HG02763 (cell line): ENCODE results near the gene FBXW7.
A peak's percentile ranks its signal among the peaks of the same experiment; 100 is the strongest.

Experiments
- ATAC-seq: cut with Tn5 transposase; IDR thresholded peaks from one replicate; pipeline ENCODE4 v1.9.1; 2021; ENCODE audit warnings: mild to moderate bottlenecking, moderate library complexity; ENCODE audit not compliant: unreplicated experiment

Gene FBXW7

DNA sequence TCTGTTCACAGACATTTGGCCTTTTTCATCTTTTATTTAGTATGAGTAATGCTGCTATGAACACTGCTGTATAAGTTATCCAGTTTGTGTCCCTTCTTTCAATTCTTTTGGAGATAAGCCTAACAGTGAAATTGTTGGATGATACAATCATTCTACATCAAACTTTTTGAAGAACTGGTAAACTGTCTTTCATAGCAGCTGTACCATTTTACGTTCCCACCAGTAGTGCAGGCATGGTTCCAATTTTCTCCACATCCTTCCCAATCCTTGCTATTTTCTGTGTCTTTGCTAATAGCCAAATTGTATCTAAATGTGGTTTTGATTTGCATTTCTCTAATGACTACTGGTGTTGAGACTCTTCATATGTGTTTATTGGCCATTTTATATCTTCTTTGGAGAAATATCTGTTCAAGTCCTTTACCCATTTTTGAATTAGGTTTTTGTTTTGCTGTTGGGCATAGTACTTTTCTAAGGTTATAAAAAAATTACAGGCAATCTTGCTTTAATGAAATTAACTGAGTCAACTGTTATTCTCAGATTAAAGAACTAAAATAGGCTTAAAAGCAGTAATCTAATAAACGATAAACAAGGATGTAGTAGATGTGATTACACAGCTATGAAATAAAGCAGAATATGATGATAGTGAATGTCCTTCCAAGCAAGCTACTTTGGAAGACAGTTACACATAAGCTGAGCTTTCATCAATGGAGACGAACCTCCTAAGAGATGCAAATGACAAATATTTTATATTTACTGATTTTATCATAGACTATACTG lies 57.2 kb downstream of the FBXW7 start:
- ATAC-seq: no peak

DNA sequence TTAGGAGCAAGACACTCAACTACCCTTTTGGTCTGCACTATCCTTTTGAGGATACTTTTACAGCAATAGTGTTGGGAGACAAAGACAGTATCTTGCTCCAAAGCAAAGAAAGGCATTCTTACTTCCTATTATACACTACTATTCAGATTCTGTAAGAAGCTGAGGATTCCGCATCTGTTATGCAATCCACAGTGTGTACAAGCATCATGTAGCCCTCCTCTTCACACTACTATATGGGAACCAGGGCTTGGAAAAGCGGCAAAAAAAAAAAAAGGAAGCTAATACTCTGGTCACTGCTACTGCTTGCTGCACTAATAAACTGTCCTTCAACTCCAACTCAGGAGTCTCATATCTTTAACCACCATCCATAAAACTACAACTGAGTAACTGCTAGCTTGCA lies 59.1 kb downstream of the FBXW7 start:
- ATAC-seq: no peak

DNA sequence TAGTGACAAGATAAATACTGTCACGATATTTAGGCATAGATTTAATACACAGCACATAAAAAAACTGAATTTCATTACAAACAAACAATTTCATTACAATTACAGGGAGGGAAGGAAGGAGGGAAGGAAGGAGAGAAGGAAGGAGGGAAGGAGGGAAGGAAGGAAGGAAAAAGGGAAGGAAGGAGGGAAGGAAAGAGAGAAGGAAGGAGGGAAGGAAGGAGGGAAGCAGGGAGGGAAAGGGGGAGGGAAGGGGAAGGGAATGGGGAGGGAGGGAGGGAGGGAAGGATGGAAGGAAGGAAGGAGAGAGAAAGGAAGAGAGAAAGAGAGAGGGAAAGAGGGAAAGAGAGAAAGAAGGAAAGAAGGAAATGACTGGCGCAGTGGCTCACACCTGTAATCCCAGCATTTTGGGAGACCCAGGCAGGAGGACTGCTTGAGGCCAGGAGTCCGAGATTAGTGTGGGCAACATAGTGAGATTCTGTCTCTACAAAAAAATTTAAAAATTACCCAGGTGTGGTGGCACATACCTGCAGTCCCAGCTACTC lies 64.6 kb downstream of the FBXW7 start:
- no peak for ATAC-seq

DNA sequence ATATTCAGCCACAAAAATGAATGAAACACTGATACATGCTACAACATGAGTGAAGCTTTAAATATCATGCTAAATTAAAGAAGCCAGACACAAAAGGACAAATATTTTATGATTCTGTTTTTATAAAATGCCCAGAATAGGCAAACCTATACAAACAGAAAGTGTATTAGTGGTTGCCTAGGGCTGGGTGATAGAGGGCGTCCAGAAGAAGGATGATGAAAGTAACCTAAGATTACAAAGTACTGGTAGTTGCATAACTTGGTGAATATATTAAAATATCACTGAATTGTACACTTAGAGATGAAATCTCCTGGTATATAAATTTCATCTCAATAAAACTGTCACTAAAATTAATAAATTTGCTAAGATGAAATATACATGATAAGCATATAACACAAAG lies 67.5 kb downstream of the FBXW7 start:
- ATAC-seq: no peak

DNA sequence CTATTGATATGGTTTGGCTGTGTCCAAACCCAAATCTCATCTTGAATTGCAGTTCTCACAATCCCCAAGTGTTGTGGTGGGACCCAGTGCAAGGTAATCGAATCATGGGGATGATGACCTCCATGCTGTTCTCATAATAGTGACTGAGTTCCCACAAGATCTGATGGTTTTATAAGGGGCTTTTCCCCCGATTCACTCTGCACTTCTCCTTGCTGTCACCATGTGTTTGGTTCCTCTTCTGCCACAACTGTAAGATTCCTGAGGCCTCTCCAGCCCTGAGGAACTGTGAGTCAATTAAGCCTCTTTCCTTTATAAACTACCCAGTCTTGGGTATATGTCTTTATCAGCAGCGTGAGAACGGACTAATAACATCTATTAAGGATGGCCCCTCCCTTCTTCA lies 68.8 kb downstream of the FBXW7 start:
- no peak for ATAC-seq

DNA sequence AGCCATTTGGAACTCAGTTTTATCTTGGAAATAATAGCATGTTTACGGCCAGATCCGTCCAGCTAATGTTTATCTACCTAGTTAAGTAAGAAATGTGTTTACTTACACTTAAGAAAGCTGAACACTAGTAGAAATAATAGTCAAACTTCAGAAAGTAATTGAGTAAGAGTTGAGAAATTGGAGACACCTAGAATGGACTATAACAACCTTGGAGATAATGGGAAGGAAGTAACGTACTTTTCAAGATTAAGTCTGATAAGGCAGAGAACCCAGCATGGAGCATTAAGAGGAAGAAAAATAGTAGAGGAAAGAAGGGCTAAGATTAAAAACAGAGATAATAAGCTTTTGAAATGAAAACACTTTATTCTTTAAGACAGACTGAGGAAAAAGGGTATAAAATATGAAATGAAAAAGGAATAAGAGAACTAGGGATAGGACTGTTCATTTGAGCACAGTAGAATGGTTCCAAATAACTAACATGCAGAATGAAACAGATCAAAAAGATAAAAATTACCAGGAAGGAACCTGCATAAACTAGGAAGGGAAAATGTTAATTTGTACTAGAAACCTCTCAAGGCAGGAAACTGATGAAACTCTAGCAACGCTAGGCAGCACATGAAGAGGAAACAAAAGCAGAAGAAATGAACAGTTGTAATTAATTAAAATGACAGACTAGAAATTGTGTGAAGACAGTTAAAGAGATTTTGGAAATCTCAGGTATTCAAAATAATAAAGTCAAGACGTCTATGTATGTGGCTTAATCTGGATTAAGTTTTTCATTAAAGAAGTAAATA lies 71.7 kb downstream of the FBXW7 start:
- no peak for ATAC-seq

DNA sequence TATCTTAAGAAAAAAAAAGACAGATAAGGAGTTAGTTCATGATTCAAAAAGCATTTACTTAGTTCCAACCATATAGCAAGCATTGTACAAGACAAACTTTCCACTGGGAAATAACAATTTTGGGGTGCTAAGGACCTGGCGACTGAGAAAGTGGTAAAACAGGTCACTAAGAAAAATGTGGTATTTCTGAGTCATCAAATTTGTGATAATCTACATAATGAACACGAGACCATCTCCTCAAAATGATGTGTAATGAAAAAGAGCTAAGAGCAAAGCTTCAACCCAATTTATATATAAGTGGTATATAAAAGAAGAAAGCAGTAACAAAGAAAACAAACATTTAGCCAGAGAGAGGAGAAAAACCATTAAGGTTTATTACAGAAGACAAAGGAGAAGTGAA lies 72.3 kb downstream of the FBXW7 start:
- ATAC-seq: no peak

DNA sequence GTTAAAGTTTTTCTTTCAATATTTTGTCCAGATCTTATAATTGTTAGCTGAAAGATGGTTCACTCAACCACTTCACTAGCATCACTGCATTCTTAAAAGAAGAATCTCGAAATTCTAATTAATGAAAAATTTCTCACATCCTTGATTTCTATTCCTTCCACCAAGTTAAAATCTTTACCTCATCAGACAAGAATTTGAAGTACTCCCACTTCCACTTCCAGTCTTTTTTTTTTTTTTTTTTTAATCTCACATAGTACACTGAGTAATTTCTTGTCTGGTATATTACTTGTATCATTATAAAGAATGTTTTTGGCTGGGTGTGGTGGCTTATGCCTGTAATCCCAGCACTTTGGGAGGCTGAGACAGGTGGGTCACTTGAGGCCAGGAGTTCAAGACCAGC lies 73.2 kb downstream of the FBXW7 start:
- ATAC-seq: no peak

DNA sequence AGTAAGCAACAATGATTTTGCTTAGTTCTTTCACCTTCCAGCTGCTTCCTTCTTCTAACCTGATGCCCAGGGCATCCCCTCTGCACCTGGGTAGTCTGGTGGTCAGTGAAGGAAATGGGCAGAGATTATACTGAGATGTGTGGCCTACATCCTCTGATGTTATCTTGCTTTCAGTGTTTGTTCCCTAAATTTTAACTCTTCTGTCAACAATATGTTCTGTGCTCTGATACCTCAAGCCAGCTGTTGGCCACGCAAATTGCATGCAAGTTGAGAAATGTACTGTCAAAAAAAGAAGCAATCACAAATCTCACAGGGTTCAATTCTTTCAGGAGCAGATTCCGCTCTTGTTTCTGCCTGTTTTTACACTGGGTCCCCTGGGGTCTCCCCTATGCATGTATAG lies 73.8 kb downstream of the FBXW7 start:
- ATAC-seq: peak; percentile 54

DNA sequence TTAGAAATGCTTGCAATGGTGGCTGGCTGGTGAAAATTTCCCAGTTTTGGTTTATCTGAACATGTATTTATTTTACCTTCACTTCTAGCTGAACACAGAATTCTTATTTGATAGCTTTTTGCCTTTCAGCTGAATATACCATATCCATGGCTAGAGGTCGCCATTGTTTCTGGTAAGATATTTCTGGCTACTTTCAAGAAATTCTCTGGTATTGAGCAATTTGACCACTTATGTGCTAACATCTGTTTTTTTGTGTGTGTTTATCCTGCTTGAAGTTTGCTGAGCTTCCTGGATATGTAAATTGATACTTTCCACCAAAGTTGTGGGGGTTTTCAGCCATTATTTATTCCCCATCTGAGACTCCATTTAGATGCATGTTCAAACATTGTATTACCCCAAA lies 75.4 kb downstream of the FBXW7 start:
- ATAC-seq: peak; percentile 34

DNA sequence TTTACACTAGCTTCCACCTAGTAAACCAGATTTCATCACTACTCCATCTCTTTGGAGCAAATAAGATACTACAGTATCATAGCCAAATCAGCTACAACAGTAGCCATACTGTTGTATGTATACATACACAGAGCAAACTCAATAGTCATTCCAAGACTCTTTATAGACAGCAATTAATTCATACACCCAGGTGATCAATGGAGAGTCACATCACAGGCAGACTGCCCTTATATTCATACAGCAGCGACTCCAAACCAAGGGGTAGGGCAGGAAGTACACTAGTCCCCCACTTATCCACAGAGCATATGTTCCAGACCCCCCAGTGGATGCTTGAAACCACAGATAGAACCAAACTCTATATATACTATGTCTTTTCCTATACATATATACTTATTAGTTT lies 76.6 kb downstream of the FBXW7 start:
- no peak for ATAC-seq

DNA sequence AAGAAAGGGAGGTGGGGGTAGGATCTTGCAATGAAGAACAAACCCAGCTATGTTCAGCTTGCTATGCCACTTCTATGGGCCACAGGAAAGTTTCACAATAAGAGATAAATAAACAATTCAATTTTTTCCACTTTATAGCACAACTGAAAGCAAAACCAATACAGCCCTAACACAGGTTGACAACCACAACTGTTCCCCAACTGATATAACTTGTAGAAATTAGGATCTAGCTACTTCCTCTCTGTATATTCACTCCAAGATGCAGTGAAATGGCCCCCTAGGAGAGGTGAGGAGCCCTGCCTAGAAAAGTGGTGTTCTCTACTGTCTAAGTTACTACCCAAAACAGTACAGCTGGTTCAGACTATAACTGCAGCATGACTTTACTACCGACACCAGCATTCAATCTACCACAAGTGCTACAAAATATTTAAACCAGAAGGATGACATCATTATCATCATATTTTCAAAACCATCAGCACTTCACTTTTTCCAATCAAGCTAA lies 77.0 kb downstream of the FBXW7 start:
- ATAC-seq: no peak

DNA sequence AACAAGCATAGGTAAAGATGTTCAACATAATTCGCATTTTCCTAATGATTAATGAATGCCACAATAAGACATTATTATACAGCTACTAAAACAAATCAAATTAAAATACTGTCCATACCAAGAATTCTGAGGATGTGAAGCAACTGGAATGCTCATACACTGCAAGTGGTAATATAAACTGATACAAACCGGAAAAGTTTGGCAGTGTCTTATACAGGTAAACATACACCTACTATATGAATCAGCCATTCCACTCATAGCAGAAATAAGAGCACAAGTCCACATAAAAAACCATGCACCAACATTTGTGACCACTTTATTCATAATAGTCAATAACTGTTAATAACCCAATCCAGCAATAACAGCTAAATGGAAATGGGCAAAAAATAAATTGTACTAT lies 79.3 kb downstream of the FBXW7 start:
- ATAC-seq: no peak

DNA sequence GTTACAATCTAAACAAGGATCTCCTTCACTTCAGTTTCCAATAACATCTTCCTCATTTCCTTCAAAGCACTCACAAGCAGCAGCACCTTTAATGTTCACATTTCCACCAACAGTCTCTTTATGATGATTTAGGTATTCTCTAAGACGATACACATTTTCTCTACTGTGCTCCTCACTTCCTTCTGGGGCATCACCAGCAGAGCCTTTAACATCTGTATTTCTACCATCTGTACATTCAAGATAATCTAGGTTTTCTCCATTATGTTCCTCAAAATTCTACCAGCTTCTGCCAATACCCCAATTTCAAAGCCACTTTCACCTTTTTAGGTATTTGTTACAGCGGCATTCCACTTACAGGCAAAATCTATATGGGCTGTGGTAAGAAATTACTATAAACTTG lies 80.6 kb downstream of the FBXW7 start:
- ATAC-seq: no peak

DNA sequence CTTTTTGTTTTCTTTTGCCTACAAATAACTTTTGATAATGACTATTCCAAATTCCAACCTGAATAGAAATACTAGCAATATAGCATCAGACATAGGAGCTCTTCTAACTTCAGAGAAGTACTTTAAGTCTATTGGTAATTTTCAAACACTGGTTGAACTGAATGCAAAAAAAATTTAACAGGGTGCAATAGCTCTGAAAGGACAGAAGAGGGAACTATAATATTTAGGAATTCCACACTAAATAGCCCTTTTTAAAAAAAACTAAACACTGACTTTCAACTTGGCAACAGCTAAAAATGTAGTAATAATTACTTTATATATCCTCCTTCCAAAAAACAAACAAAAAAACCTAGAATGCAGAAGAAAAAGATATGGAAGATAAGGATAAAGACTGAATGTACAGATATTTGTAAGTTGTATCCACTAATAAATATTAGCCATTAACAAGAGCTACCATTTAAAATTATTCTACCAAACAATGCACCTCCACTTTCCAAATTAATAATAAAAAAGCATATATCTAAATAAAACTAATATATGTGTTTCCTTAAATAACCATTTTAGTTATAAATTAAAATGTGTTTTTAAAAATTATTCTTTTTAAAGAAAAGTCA lies 81.4 kb downstream of the FBXW7 start:
- no peak for ATAC-seq

DNA sequence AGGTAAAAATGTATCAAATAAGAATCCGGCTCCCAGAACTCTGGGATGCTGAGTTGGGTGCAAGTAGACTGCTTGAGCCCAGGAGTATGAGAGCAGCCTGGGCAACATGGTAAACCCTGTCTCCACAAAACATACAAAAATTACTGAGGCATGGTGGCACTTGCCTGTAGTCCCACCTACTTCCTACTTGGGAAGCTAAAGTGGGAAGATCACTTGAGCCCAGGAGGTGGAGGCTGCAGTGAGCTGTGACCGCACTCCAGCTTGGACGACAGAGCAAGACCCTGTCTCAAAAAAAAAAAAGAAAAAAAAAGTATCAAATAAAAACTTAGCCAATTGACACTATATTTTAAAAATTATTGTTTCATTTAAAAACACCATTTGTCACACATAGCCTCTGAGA lies 84.4 kb downstream of the FBXW7 start:
- ATAC-seq: no peak

DNA sequence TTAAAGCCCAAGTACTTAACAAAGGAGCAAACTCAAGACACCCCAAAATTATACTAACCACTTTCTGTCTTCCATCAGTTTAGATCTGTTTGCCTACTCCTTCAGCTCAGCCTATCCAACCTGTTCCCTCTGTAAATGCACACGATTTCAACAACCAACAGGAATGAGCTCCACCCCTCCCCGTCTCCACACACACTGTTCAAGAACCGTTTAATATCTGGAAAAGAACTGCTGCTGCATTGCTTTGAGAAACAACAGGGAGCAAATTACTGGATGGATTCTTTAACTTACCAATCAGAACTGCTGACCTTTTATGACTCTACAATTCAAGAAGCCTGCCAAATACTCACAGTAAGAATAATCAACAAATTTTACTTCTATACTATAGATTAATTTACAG lies 87.0 kb downstream of the FBXW7 start:
- ATAC-seq: no peak

DNA sequence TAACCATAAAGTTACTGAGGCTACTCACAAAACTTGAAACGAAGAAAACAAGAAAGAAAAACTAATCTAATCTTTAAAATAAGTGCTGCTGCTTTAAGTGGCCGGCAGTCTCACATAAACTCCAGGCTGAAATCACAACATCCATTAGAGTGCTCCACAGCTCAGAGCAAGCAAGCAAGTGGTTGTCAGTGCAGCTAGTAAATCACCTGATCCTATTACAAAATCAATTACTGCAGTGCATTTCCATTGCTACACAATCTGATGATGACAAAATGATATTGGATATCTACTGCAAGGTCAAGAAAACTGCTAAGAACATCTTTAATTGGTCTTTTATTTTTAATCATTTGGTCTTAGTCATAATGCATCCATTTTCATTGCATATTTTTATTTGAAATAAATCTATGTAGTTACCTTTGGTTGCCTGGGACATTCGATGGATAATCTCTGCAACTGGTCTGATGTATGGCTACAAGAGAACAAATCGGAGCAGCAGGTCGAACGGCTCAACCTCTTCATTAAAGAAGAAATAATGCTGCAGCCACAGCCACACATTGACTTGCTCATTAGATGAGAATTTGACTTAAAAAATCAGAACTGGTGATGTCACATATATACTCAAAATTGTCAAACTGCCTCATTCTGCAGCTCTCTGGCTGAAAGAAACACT lies 87.7 kb downstream of the FBXW7 start:
- ATAC-seq: no peak

DNA sequence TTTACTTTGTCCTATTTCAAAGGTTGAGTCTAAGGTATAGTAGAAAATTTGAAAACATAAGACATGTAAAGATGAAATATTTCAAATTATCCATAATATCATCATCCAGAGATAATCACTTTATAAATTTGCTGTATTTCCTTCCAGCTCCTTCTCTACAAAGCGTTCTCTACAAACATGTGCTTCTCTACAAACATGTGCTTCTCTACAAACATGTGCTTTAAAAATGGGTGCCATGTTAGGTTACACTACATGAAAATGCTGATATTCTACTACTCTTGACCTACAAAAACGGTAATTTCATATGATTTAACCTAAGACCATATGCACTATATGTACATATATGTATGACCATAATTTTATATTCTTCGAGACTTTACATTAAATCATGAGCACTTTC lies 92.0 kb downstream of the FBXW7 start:
- ATAC-seq: no peak

DNA sequence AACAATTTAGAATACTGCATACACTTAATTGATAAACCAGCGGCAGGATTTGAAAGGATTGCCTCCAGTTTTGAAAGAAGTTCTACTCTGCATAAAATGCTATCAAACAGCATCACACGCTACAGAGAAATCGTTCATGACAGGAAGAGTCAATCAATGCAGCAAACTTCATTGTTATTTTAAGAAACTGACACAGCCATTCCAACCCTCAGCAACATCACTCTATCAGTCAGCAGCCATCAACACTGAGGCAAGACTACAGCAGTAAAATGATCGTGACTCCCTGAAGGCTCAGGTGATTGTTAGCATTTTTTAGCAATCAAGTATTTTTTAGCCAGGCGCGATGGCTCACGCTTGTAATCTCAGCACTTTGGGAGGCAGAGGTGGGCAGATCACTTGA lies 98.3 kb downstream of the FBXW7 start:
- ATAC-seq: no peak

DNA sequence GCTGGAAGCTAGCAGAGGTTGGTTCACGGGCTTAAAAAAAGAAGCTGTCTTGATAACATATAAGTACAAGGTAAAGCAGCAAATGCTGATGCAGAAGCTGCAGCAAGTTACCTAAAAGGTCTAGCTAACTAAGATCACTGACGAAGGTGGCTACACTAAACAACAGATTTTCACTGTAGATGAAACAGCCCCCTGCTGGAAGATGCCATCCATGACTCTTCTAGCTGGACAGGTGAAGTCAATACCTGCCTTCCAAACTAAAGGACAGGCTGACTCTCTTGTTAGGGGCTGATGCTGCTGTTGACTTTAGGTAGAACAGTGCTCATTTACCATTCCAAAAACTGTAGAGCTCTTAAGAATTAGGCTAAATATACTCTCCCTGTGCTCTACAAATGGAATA lies 99.5 kb downstream of the FBXW7 start:
- no peak for ATAC-seq
